DMS53 treated with DMSO at 0.1 percent for 48 hours (cell line): ENCODE data around the gene RSPO1.

ENCODE experiments used
- DNase-seq: peaks from one replicate; lab custom pipeline; 2025; ENCODE audit not compliant: unreplicated experiment; lab: John Stamatoyannopoulos, UW

Gene RSPO1

GRCh38 chr1:37574834-37575480 lies 59.7 kb downstream of the RSPO1 start:
- DNase-seq: no peak

GRCh38 chr1:37570528-37571334 lies 64.0 kb downstream of the RSPO1 start:
- DNase-seq: no peak

GRCh38 chr1:37567023-37567422 lies 67.7 kb downstream of the RSPO1 start:
- no peak for DNase-seq

GRCh38 chr1:37564892-37565291 lies 69.8 kb downstream of the RSPO1 start:
- DNase-seq: no peak

- DNase-seq: no peak
These were observed 71.7 kb downstream of the RSPO1 start for GRCh38 chr1:37562984-37563383.
